Upper lobe of left lung (tissue), 4 donors: ENCODE results near the gene BORCS5.

Source experiments
- EP300 ChIP-seq, 4 donors: sonication (generic); formaldehyde crosslinking; IDR thresholded peaks; one replicate each; pipeline ENCODE4 v1.5.1; 2017; ENCODE audit warnings: antibody characterized with exemption in 4 of 4, control low read depth in 2 of 4
- POLR2A ChIP-seq, 4 donors: fragments of 450-650 bp; IDR thresholded peaks; one replicate each; pipeline ENCODE4 v1.5.1; 2016 to 2017; ENCODE audit warnings: antibody characterized with exemption in 4 of 4, mild to moderate bottlenecking in 2 of 4
- POLR2AphosphoS5 ChIP-seq, 2 donors: sonication (generic); formaldehyde crosslinking; IDR thresholded peaks; one replicate each; pipeline ENCODE4 v1.5.1; 2017; ENCODE audit warnings: antibody characterized with exemption in 2 of 2
- TF ChIP-seq, protein P1 (sequence below), 6 experiments: fragments of 450-650 bp in 4 of 6; fragments of 200-600 bp in 2 of 6; sonication (generic) in 2 of 6; IDR thresholded peaks; one replicate each; pipeline ENCODE4 v1.5.1; 2016 to 2019; ENCODE audit warnings: antibody characterized with exemption in 6 of 6

- TF ChIP-seq, protein P1, sequence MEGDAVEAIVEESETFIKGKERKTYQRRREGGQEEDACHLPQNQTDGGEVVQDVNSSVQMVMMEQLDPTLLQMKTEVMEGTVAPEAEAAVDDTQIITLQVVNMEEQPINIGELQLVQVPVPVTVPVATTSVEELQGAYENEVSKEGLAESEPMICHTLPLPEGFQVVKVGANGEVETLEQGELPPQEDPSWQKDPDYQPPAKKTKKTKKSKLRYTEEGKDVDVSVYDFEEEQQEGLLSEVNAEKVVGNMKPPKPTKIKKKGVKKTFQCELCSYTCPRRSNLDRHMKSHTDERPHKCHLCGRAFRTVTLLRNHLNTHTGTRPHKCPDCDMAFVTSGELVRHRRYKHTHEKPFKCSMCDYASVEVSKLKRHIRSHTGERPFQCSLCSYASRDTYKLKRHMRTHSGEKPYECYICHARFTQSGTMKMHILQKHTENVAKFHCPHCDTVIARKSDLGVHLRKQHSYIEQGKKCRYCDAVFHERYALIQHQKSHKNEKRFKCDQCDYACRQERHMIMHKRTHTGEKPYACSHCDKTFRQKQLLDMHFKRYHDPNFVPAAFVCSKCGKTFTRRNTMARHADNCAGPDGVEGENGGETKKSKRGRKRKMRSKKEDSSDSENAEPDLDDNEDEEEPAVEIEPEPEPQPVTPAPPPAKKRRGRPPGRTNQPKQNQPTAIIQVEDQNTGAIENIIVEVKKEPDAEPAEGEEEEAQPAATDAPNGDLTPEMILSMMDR (IDR thresholded peaks at IDR 0.05), result no peak
- TF ChIP-seq EP300 (IDR thresholded peaks at IDR 0.05), result no peak
- TF ChIP-seq POLR2AphosphoS5 (IDR thresholded peaks at IDR 0.05), result no peak
- no peak for TF ChIP-seq POLR2A (IDR thresholded peaks at IDR 0.05)
Measured at GRCh38 chr12:12380949-12381593, 24.2 kb downstream of the BORCS5 start.
